ENCODE results near the gene PWWP2B.
A peak's percentile ranks its signal among the peaks of the same experiment; 100 is the strongest.

PWWP2B gene

GRCh38 chr10:132427006-132427771, 30.2 kb downstream of the PWWP2B start:
- DNase-seq (ENCODE audit: insufficient read length, low spot score) (no peak), FAIRE-seq (peak; percentile 55)
- TF ChIP-seq POLR2A (IDR thresholded peaks at IDR 0.05; ENCODE audit: low read depth, low read length) (no peak), TAF1 (IDR thresholded peaks at IDR 0.05; ENCODE audit: low read depth, low read length) (no peak), PAX5 (IDR thresholded peaks at IDR 0.05; ENCODE audit: insufficient read depth, low read length, severe bottlenecking) (no peak), POU2F2 (IDR thresholded peaks at IDR 0.05; ENCODE audit: low read depth, low read length) (no peak), SPI1 (IDR thresholded peaks at IDR 0.05; ENCODE audit: low read depth, low read length) (no peak), POLR2AphosphoS5 (IDR thresholded peaks at IDR 0.05; ENCODE audit: low read depth, low read length) (no peak)

- FAIRE-seq: peak; percentile 76
- DNase-seq (ENCODE audit: insufficient read length, low spot score): no peak
- TF ChIP-seq PAX5 (IDR thresholded peaks at IDR 0.05; ENCODE audit: insufficient read depth, low read length, severe bottlenecking) (no peak), POU2F2 (IDR thresholded peaks at IDR 0.05; ENCODE audit: low read depth, low read length) (no peak), SPI1 (IDR thresholded peaks at IDR 0.05; ENCODE audit: low read depth, low read length) (no peak), POLR2AphosphoS5 (IDR thresholded peaks at IDR 0.05; ENCODE audit: low read depth, low read length) (no peak), TAF1 (IDR thresholded peaks at IDR 0.05; ENCODE audit: low read depth, low read length) (no peak)
These were observed 31.0 kb downstream of the PWWP2B start for GRCh38 chr10:132427939-132428367.

GRCh38 chr10:132428486-132428995, 31.5 kb downstream of the PWWP2B start:
- DNase-seq (ENCODE audit: insufficient read length, low spot score) (no peak), FAIRE-seq (no peak)
- no peak for TF ChIP-seq POU2F2 (IDR thresholded peaks at IDR 0.05; ENCODE audit: low read depth, low read length)

- DNase-seq (ENCODE audit: insufficient read length, low spot score) (no peak), FAIRE-seq (peak; percentile 20)
- TF ChIP-seq POLR2AphosphoS5 (IDR thresholded peaks at IDR 0.05; ENCODE audit: low read depth, low read length): no peak
- TF ChIP-seq POLR2A (IDR thresholded peaks at IDR 0.05; ENCODE audit: low read depth, low read length): no peak
- no peak for TF ChIP-seq TAF1 (IDR thresholded peaks at IDR 0.05; ENCODE audit: low read depth, low read length)
- no peak for TF ChIP-seq PAX5 (IDR thresholded peaks at IDR 0.05; ENCODE audit: insufficient read depth, low read length, severe bottlenecking)
- TF ChIP-seq POU2F2 (IDR thresholded peaks at IDR 0.05; ENCODE audit: low read depth, low read length): no peak
- no peak for TF ChIP-seq SPI1 (IDR thresholded peaks at IDR 0.05; ENCODE audit: low read depth, low read length)
These were observed 32.6 kb downstream of the PWWP2B start for GRCh38 chr10:132429281-132430230.

GRCh38 chr10:132430231-132430743, 33.3 kb downstream of the PWWP2B start:
- TF ChIP-seq PAX5 (IDR thresholded peaks at IDR 0.05; ENCODE audit: insufficient read depth, low read length, severe bottlenecking) (no peak), POLR2A (IDR thresholded peaks at IDR 0.05; ENCODE audit: low read depth, low read length) (no peak), TAF1 (IDR thresholded peaks at IDR 0.05; ENCODE audit: low read depth, low read length) (no peak), SPI1 (IDR thresholded peaks at IDR 0.05; ENCODE audit: low read depth, low read length) (no peak), POLR2AphosphoS5 (IDR thresholded peaks at IDR 0.05; ENCODE audit: low read depth, low read length) (no peak), POU2F2 (IDR thresholded peaks at IDR 0.05; ENCODE audit: low read depth, low read length) (no peak)

GRCh38 chr10:132430861-132431271, 33.9 kb downstream of the PWWP2B start:
- DNase-seq (ENCODE audit: insufficient read length, low spot score) (no peak), FAIRE-seq (no peak)
- TF ChIP-seq SPI1 (IDR thresholded peaks at IDR 0.05; ENCODE audit: low read depth, low read length): no peak
- TF ChIP-seq PAX5 (IDR thresholded peaks at IDR 0.05; ENCODE audit: insufficient read depth, low read length, severe bottlenecking): no peak
- TF ChIP-seq POLR2AphosphoS5 (IDR thresholded peaks at IDR 0.05; ENCODE audit: low read depth, low read length): no peak
- TF ChIP-seq TAF1 (IDR thresholded peaks at IDR 0.05; ENCODE audit: low read depth, low read length): no peak
- no peak for TF ChIP-seq POLR2A (IDR thresholded peaks at IDR 0.05; ENCODE audit: low read depth, low read length)

More at GRCh38 chr10:132430231-132430743, 33.3 kb downstream of the PWWP2B start:
- peak; percentile 72 for FAIRE-seq
- DNase-seq (ENCODE audit: insufficient read length, low spot score): no peak

- no peak for DNase-seq (ENCODE audit: insufficient read length, low spot score)
- TF ChIP-seq TAF1 (IDR thresholded peaks at IDR 0.05; ENCODE audit: low read depth, low read length) (no peak), SPI1 (IDR thresholded peaks at IDR 0.05; ENCODE audit: low read depth, low read length) (no peak), POLR2AphosphoS5 (IDR thresholded peaks at IDR 0.05; ENCODE audit: low read depth, low read length) (no peak)
- FAIRE-seq: no peak
These were observed 34.7 kb downstream of the PWWP2B start for GRCh38 chr10:132431537-132432175.

GRCh38 chr10:132432176-132432540, 35.2 kb downstream of the PWWP2B start:
- no peak for DNase-seq (ENCODE audit: insufficient read length, low spot score)
- FAIRE-seq: no peak

More at GRCh38 chr10:132432176-132432540, 35.2 kb downstream of the PWWP2B start:
- TF ChIP-seq TAF1 (IDR thresholded peaks at IDR 0.05; ENCODE audit: low read depth, low read length): no peak
- TF ChIP-seq POLR2AphosphoS5 (IDR thresholded peaks at IDR 0.05; ENCODE audit: low read depth, low read length): no peak
- no peak for TF ChIP-seq SPI1 (IDR thresholded peaks at IDR 0.05; ENCODE audit: low read depth, low read length)
- no peak for TF ChIP-seq POU2F2 (IDR thresholded peaks at IDR 0.05; ENCODE audit: low read depth, low read length)
- no peak for TF ChIP-seq POLR2A (IDR thresholded peaks at IDR 0.05; ENCODE audit: low read depth, low read length)

Data from GM12891 (cell line).